Dendritic cell treated with granulocyte-macrophage colony-stimulating factor and Interleukin-4, amounts not matched to agents 40 ng/mL and 50 ng/mL, for 4 days (primary cell): ENCODE measurements around the gene PARVA.
"Not testable (repeated sequence)": the region's sequence is repeated elsewhere in the genome, so short reads cannot be mapped to it uniquely, and the experiment has no call there.

Experiments
- H3K27ac Mint-ChIP-seq: one replicate; pipeline ENCODE4 v1.8.0; 2022; ENCODE audit warnings: mild to moderate bottlenecking, mixed read lengths
- H3K27me3 Mint-ChIP-seq: one replicate; pipeline ENCODE4 v1.8.0; 2022; ENCODE audit warnings: mild to moderate bottlenecking, mixed read lengths
- H3K36me3 Mint-ChIP-seq: one replicate; pipeline ENCODE4 v1.8.0; 2022; ENCODE audit warnings: low read depth, mixed read lengths
- H3K4me1 Mint-ChIP-seq: one replicate; pipeline ENCODE4 v1.8.0; 2022; ENCODE audit warnings: low read depth, mixed read lengths
- H3K4me3 Mint-ChIP-seq: one replicate; pipeline ENCODE4 v1.8.0; 2022; ENCODE audit warnings: mild to moderate bottlenecking, moderate library complexity, mixed read lengths
- H3K9me3 Mint-ChIP-seq: one replicate; pipeline ENCODE4 v1.8.0; 2022; ENCODE audit warnings: mixed read lengths
- intact Hi-C: fragments of 100-400 bp; cut with micrococcal nuclease; formaldehyde crosslinking; loops from one replicate; pipeline ENCODE4 v1.15.0; 2022

The PARVA gene

GRCh38 chr11:12361682-12362081, 15.7 kb upstream of the PARVA start:
- Mint-ChIP-seq H3K36me3 (no peaks in the 10 kb centered on the region), H3K4me3 (no peak overlapping the region), H3K9me3 (no peaks in the 10 kb centered on the region), H3K4me1 (no peaks in the 10 kb centered on the region), H3K27me3 (peaks cover 7% of the 10 kb centered on the region), H3K27ac (no peak overlapping the region)
- intact Hi-C loops: no loop called here

DNA sequence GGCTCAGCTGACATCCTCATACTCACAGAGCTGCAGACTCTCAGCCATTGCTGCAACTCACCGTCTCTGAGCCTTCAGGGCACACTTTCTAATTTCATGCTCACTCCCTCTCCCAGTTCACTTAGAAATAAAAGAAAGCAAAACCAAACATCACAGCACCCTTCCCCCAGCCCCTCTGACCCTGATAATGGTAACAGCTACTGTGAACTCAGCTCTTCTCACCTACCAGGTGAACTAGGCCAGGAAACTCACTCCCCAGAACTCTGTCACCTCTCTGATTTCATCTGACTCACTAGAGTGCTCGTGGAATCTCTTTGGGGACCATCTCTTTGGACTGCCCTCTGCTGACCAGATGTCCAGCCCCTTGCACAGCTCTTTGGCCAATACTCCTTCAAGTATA, 14.5 kb upstream of the PARVA start:
- Mint-ChIP-seq H3K27ac (no peak overlapping the region), H3K9me3 (no peaks in the 10 kb centered on the region), H3K27me3 (peaks cover 10% of the 10 kb centered on the region), H3K4me1 (no peaks in the 10 kb centered on the region), H3K4me3 (no peak overlapping the region), H3K36me3 (no peaks in the 10 kb centered on the region)
- intact Hi-C loops: no loop called here

GRCh38 chr11:12363373-12363772, 14.0 kb upstream of the PARVA start:
- no peak overlapping the region for H3K27ac Mint-ChIP-seq

GRCh38 chr11:12365965-12366575, 11.3 kb upstream of the PARVA start:
- H3K36me3 Mint-ChIP-seq, H3K27ac Mint-ChIP-seq, H3K4me1 Mint-ChIP-seq, intact Hi-C loops, H3K4me3 Mint-ChIP-seq, H3K9me3 Mint-ChIP-seq: not testable (repeated sequence)
- H3K27me3 Mint-ChIP-seq: peaks cover 16% of the 10 kb centered on the region

More at GRCh38 chr11:12363373-12363772, 14.0 kb upstream of the PARVA start:
- no peaks in the 10 kb centered on the region for H3K4me1 Mint-ChIP-seq
- no peak overlapping the region for H3K4me3 Mint-ChIP-seq
- H3K9me3 Mint-ChIP-seq: no peaks in the 10 kb centered on the region
- no peaks in the 10 kb centered on the region for H3K36me3 Mint-ChIP-seq
- peaks cover 12% of the 10 kb centered on the region for H3K27me3 Mint-ChIP-seq
- intact Hi-C loops: no loop called here

DNA sequence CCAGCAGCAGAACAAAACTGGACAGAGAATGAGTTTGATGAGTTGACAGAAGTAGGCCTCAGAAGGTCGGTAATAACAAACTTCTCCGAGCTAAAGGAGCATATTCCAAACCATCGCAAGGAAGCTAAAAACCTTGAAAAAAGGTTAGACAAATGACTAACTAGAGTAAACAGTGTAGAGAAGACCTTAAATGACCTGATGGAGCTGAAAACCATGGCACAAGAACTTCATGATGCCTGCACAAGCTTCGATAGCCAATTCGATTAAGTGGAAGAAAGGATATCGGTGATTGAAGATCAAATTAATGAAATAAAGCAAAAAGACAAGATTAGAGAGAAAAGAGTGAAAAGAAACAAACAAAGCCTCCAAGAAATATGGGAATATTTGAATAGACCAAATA, 10.3 kb upstream of the PARVA start:
- H3K4me1 Mint-ChIP-seq, H3K36me3 Mint-ChIP-seq, H3K4me3 Mint-ChIP-seq, H3K9me3 Mint-ChIP-seq, H3K27ac Mint-ChIP-seq, intact Hi-C loops: not testable (repeated sequence)
- peaks cover 13% of the 10 kb centered on the region for H3K27me3 Mint-ChIP-seq

DNA sequence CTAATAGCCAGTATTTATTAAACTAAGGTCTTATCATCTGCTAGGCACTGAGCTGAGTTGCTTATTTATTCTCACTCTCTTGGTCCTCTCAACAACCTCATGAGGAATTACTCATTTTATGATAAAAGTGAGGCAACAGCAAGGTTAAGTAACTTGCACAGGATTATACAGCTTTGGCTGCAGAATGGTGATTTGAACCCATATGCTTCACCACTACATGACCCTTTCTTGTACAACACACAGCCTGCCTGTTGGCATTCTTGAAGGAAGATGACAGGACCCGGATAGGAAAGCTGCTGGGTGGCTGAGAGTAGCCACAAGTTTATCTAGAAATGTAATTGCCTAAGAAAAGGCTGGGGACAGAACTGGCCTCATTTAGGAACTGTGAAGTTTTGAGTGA, 5.3 kb upstream of the PARVA start:
- intact Hi-C loops: no loop called here
- Mint-ChIP-seq H3K4me1 (no peaks in the 10 kb centered on the region), H3K36me3 (no peaks in the 10 kb centered on the region), H3K27ac (no peak overlapping the region), H3K9me3 (no peaks in the 10 kb centered on the region), H3K4me3 (no peak overlapping the region), H3K27me3 (peaks cover 33% of the 10 kb centered on the region)

- Mint-ChIP-seq H3K4me1 (peaks cover 5% of the 10 kb centered on the region), H3K27me3 (peaks cover 53% of the 10 kb centered on the region), H3K9me3 (no peaks in the 10 kb centered on the region), H3K27ac (no peak overlapping the region), H3K4me3 (no peak overlapping the region), H3K36me3 (no peaks in the 10 kb centered on the region)
- intact Hi-C loops: no loop called here
Observed at GRCh38 chr11:12375720-12376119, 1.7 kb upstream of the PARVA start.

GRCh38 chr11:12376259-12377081, 901 bp upstream of the PARVA start:
- peaks cover 5% of the 10 kb centered on the region for H3K4me1 Mint-ChIP-seq
- intact Hi-C loops: no loop called here
- no peak overlapping the region for H3K4me3 Mint-ChIP-seq
- H3K27me3 Mint-ChIP-seq: peaks cover 53% of the 10 kb centered on the region
- no peaks in the 10 kb centered on the region for H3K36me3 Mint-ChIP-seq
- H3K27ac Mint-ChIP-seq: no peak overlapping the region
- no peaks in the 10 kb centered on the region for H3K9me3 Mint-ChIP-seq

DNA sequence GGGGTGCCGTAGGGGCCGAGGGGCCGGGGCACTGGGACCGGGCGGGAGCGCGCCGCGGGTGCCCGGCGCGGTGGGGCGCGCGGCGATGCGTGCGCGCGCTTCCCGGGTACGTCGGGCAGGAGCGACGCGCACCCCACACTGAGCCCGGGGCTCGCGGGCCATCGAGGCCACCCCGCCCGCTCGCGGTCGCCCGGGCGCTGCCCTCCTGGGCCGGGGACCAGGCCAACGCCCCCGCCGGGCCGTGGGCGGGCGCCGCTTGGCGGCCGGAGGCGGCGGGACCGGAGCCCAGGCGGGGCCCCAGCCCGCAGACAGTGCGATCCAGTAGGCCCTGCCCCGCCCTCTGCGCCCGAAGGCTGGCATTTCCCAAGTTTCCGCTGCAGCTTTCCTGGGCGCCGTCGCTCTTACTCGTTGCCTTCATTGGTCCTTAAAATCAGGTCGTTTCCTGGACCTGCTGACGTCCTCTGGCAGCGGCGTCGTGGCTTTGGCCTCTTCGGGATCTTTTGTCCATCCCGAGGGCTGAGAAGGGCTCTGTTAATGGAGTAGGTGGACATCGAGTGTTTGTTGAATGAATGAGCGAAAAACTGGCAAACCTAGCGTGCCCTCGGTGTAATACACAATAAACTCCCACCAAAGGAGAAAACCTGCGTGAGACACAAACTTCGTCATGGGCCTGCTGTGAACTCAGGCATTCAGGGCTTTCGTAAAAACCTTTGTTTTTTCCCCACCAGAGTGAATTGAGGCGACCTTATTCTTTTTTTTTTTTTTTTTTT, 638 bp downstream of the PARVA start:
- Mint-ChIP-seq H3K4me1 (peaks cover 5% of the 10 kb centered on the region), H3K27me3 (peaks cover 53% of the 10 kb centered on the region), H3K9me3 (no peaks in the 10 kb centered on the region), H3K4me3 (peak overlapping the region; percentile 37), H3K36me3 (no peaks in the 10 kb centered on the region), H3K27ac (no peak overlapping the region)
- intact Hi-C loops: no loop called here

GRCh38 chr11:12380565-12381325, 3.4 kb downstream of the PARVA start:
- no peak overlapping the region for H3K4me3 Mint-ChIP-seq
- H3K4me1 Mint-ChIP-seq: peaks cover 5% of the 10 kb centered on the region
- intact Hi-C loops: no loop called here
- H3K27me3 Mint-ChIP-seq: peaks cover 45% of the 10 kb centered on the region
- no peak overlapping the region for H3K27ac Mint-ChIP-seq
- H3K9me3 Mint-ChIP-seq: no peaks in the 10 kb centered on the region
- no peaks in the 10 kb centered on the region for H3K36me3 Mint-ChIP-seq

GRCh38 chr11:12381875-12382274, 4.5 kb downstream of the PARVA start:
- Mint-ChIP-seq H3K9me3 (no peaks in the 10 kb centered on the region), H3K27me3 (peaks cover 33% of the 10 kb centered on the region), H3K27ac (no peak overlapping the region), H3K4me1 (peaks cover 5% of the 10 kb centered on the region), H3K36me3 (no peaks in the 10 kb centered on the region), H3K4me3 (no peak overlapping the region)
- intact Hi-C loops: no loop called here

- Mint-ChIP-seq H3K36me3 (no peaks in the 10 kb centered on the region), H3K4me3 (no peak overlapping the region), H3K27ac (no peak overlapping the region), H3K4me1 (peaks cover 5% of the 10 kb centered on the region), H3K27me3 (peaks cover 30% of the 10 kb centered on the region), H3K9me3 (no peaks in the 10 kb centered on the region)
- intact Hi-C loops: no loop called here
Observed at GRCh38 chr11:12382451-12382850, 5.1 kb downstream of the PARVA start.

DNA sequence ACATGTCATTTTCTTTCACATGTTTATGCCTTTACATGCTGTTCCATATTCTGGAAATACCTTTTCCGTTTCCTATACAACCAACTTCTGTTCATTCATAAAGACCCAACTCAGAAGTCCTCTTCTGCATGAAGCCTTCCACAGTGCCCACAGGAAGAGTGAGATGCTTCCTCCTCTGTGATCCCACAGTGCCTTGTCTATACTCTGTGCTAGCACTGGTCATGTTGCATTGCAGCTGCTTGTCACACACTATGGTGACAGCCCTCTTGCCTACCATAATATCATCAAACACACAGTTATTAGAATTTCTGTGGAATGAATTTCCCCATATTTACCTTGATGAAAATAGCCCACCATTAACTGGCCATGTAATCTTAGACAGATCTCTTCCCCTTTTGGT, 8.9 kb downstream of the PARVA start:
- Mint-ChIP-seq H3K9me3 (no peaks in the 10 kb centered on the region), H3K36me3 (no peaks in the 10 kb centered on the region), H3K4me1 (no peaks in the 10 kb centered on the region), H3K4me3 (no peak overlapping the region), H3K27me3 (peaks cover 7% of the 10 kb centered on the region), H3K27ac (no peak overlapping the region)
- intact Hi-C loops: no loop called here

- Mint-ChIP-seq H3K4me1 (no peaks in the 10 kb centered on the region), H3K36me3 (no peaks in the 10 kb centered on the region), H3K4me3 (no peak overlapping the region), H3K9me3 (no peaks in the 10 kb centered on the region), H3K27ac (no peak overlapping the region), H3K27me3 (peaks cover 7% of the 10 kb centered on the region)
- intact Hi-C loops: no loop called here
Observed at GRCh38 chr11:12386745-12387144, 9.4 kb downstream of the PARVA start.
